Measurements from ENCODE around the gene EIF5A.

Gene EIF5A

GRCh38 chr17:7306911-7307685, at the start of gene EIF5A:
EIF5A (plus strand) TSS chr17:7307628; CDS start chr17:7309636, 2,008 bp downstream.
- peak; percentile 97 for DNase-seq

GRCh38 chr17:7258731-7259554, 48.5 kb upstream of the EIF5A start:
- no peak for DNase-seq

- DNase-seq, result no peak
Measured at GRCh38 chr17:7259555-7259889, 47.9 kb upstream of the EIF5A start.

GRCh38 chr17:7260151-7260550, 47.3 kb upstream of the EIF5A start:
- DNase-seq, result no peak

- peak; percentile 24 for DNase-seq
Measured at GRCh38 chr17:7260651-7261378, 46.6 kb upstream of the EIF5A start.

- no peak for DNase-seq
Measured at GRCh38 chr17:7261379-7262191, 45.8 kb upstream of the EIF5A start.

- peak; percentile 80 for DNase-seq
Measured at GRCh38 chr17:7262192-7262934, 45.1 kb upstream of the EIF5A start, which contains the start of gene CLDN7. CLDN7 (minus strand) TSS chr17:7262478; CDS start chr17:7262043, 435 bp downstream.

GRCh38 chr17:7262935-7263800, 44.3 kb upstream of the EIF5A start:
- peak; percentile 43 for DNase-seq

GRCh38 chr17:7263801-7264078, 43.7 kb upstream of the EIF5A start:
- DNase-seq, result no peak

GRCh38 chr17:7266784-7267183, 40.6 kb upstream of the EIF5A start:
- no peak for DNase-seq

GRCh38 chr17:7279448-7279847, 28.0 kb upstream of the EIF5A start:
- no peak for DNase-seq

- peak; percentile 31 for DNase-seq
Measured at GRCh38 chr17:7280519-7281073, 26.8 kb upstream of the EIF5A start.

GRCh38 chr17:7281074-7281952, 26.1 kb upstream of the EIF5A start, which contains the start of gene SLC2A4:
SLC2A4 (plus strand) TSS chr17:7281718; CDS start chr17:7281935, 217 bp downstream.
- peak; percentile 66 for DNase-seq

- no peak for DNase-seq
Measured at GRCh38 chr17:7281953-7282751, 25.3 kb upstream of the EIF5A start.

GRCh38 chr17:7282752-7283321, 24.6 kb upstream of the EIF5A start:
- no peak for DNase-seq

GRCh38 chr17:7283471-7284216, 23.8 kb upstream of the EIF5A start:
- no peak for DNase-seq

- DNase-seq, result no peak
Measured at GRCh38 chr17:7284911-7285310, 22.5 kb upstream of the EIF5A start.

Data from NCI-H2029 (cell line).